Spleen (tissue), 11 donors: ENCODE results near the gene FHIT. TPM values are rescaled to one million over a fixed set of nuclear protein-coding genes. Genes with fewer than 3 reads are reported as not detected.
"Not testable (repeated sequence)": the region's sequence is repeated elsewhere in the genome, so short reads cannot be mapped to it uniquely, and the experiment has no call there.

Experiments used
- DNase-seq: peaks from one replicate; pipeline ENCODE4 v3.0.0-alpha.2; 2020
- H3K27ac ChIP-seq, 8 donors: fragments of 200-600 bp; sonication (generic) in 7 of 8; 1 replicate in 4 of 8; 2 replicates in 4 of 8; pipeline versions ENCODE4 v1.5.0 to v1.8.0; 2016 to 2021; ENCODE audit warnings: inconsistent platforms in 4 of 8, mild to moderate bottlenecking in 4 of 8, moderate library complexity in 1 of 8
- H3K27me3 ChIP-seq, 7 donors: fragments of 200-600 bp; sonication (generic) in 6 of 7; replicated peaks in 1 of 7; 1 replicate in 4 of 7; 2 replicates in 3 of 7; pipeline versions ENCODE4 v1.5.0 to v1.8.0; 2016 to 2021; ENCODE audit warnings: inconsistent platforms in 3 of 7, mild to moderate bottlenecking in 1 of 7
- H3K36me3 ChIP-seq, 6 donors: fragments of 200-600 bp; sonication (generic) in 5 of 6; 1 replicate in 4 of 6; 2 replicates in 2 of 6; pipeline versions ENCODE4 v1.5.0 to v1.8.0; 2016 to 2021; ENCODE audit warnings: inconsistent platforms in 2 of 6
- H3K4me1 ChIP-seq, 6 donors: fragments of 200-600 bp; sonication (generic) in 5 of 6; 1 replicate in 3 of 6; 2 replicates in 3 of 6; pipeline versions ENCODE4 v1.5.0 to v1.8.0; 2016 to 2021; ENCODE audit warnings: inconsistent platforms in 3 of 6
- H3K4me3 ChIP-seq, 8 donors: fragments of 200-600 bp; sonication (generic) in 7 of 8; 1 replicate in 4 of 8; 2 replicates in 4 of 8; pipeline versions ENCODE4 v1.5.0 to v1.8.0; 2016 to 2021; ENCODE audit warnings: inconsistent platforms in 4 of 8, mild to moderate bottlenecking in 4 of 8, moderate library complexity in 2 of 8
- H3K9me3 ChIP-seq, 8 donors: fragments of 200-600 bp; sonication (generic) in 7 of 8; 1 replicate in 4 of 8; 2 replicates in 4 of 8; pipeline versions ENCODE4 v1.5.0 to v1.8.0; 2016 to 2021; ENCODE audit warnings: inconsistent platforms in 4 of 8
- CTCF ChIP-seq, 11 experiments: fragments of 200-600 bp in 7 of 11; fragments of 450-650 bp in 4 of 11; sonication (generic) in 4 of 11; IDR thresholded peaks in 8 of 11; conservative IDR thresholded peaks in 3 of 11; 1 replicate in 7 of 11; 2 replicates in 4 of 11; pipeline versions ENCODE4 v1.4.0 to v1.8.0; 2016 to 2021; ENCODE audit warnings: antibody characterized with exemption in 11 of 11, inconsistent platforms in 4 of 11, mild to moderate bottlenecking in 1 of 11
- POLR2A ChIP-seq, 3 donors: fragments of 450-650 bp; IDR thresholded peaks; one replicate each; pipeline ENCODE4 v1.5.1; 2017; ENCODE audit warnings: antibody characterized with exemption in 3 of 3, mild to moderate bottlenecking in 1 of 3
- POLR2AphosphoS5 ChIP-seq, 3 donors: sonication (generic); formaldehyde crosslinking; IDR thresholded peaks; one replicate each; pipeline ENCODE4 v1.5.1; 2017; ENCODE audit warnings: antibody characterized with exemption in 3 of 3
- WGBS, 5 donors: extraction: QIAGEN DNeasy Blood & Tissue Kit in 3 of 5; methylation state at CpG; one replicate each; pipeline versions ENCODE4 v1.1.5 to v1.1.7; 2013 to 2018; 5-methylcytosine and 5-hydroxymethylcytosine counted together
- intact Hi-C: fragments of 100-400 bp; cut with DNase I; formaldehyde crosslinking; loops from one replicate; pipeline ENCODE4 v1.15.0; 2023; ENCODE audit warnings: low total_unique reads
- polyA plus RNA-seq, 3 donors: library from polyadenylated mRNA; stranded (reverse); fragments of 200-250 nt; gene quantifications; one replicate each; pipeline ENCODE4 v1.2.1, GENCODE V29; 2013
- total RNA-seq, 7 donors: library from RNA; depleted of rRNA in 3 of 7; stranded (reverse); fragments of >200 nt in 3 of 7; fragmentation: NEBNext Ultra II Directional in 4 of 7; extraction: Animal tissue kit (Norgen Biotek cat#: 25700) in 4 of 7; gene quantifications; one replicate each; pipeline versions ENCODE4 v1.1.0 to v1.2.1, GENCODE V29; 2016 to 2021
- donor health status: healthy with polysubstance abuse.
- donor health status: DM: no; HTN: no; CAD: no; lungs with moderate emphysema.
- donor health status: DM: no; HTN: no; CAD: no.
- donor health status: Bipolar disorder and iron deficiency.
- donor health status: healthy.
- donor health status: DM: no; HTN: no; CAD: no.
- donor health status: DM: yes; HTN: yes; CAD: no.

Gene FHIT
- total and polyA plus RNA-seq, 10 donors, result 4.1 to 23.1 (median 12.2) TPM

DNA sequence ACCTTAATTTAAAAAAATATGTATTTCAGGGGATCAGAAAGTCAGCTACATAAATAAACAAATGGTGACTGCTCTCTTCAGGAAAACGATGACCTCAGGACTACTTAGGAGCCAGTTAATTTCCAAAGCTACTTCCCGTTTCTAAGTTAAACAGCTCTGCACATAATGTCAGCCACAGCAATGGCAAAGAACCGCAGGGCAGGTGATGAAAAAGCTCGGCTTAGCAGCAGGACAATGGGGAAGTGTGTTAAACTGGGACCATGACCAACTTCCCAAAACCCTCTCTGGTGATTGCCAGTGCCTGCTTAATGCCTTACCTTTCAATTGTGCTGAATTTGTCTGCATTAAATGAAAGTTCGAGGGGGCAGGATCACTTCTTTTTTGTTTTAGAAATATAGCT, 258.9 kb downstream of the FHIT start:
- H3K36me3 ChIP-seq, result no peaks in the 10 kb centered on the region
- peak overlapping the region in 1 of 8 donors; percentile 32 for H3K27ac ChIP-seq
- H3K27me3 ChIP-seq, result no peaks in the 10 kb centered on the region
- no peaks in the 10 kb centered on the region for H3K4me1 ChIP-seq
- no peak overlapping the region for H3K4me3 ChIP-seq
- DNase-seq, result no peak
- intact Hi-C loops, result no loop called here
- TF ChIP-seq POLR2A (IDR thresholded peaks at IDR 0.05) (no peak), POLR2AphosphoS5 (IDR thresholded peaks at IDR 0.05) (no peak), CTCF (IDR thresholded peaks at IDR 0.05 in 8 of 11, conservative IDR thresholded peaks at IDR 0.05 in 3 of 11) (no peak)
- peaks cover 0 to under 1% (median 0%) of the 10 kb centered on the region in 8 donors for H3K9me3 ChIP-seq
- WGBS, 5 donors, result 18 to 40% (median 23%) methylated on average over 5 of the region's 5 CpGs

GRCh38 chr3:60990442-60990730, 260.9 kb downstream of the FHIT start:
- Histone ChIP-seq H3K36me3 (no peaks in the 10 kb centered on the region), H3K4me3 (no peak overlapping the region), H3K4me1 (no peaks in the 10 kb centered on the region), H3K27me3 (no peaks in the 10 kb centered on the region), H3K27ac (no peak overlapping the region), H3K9me3 (peaks cover 0 to 19% (median 0%) of the 10 kb centered on the region in 8 donors)
- WGBS, 5 donors, result 83 to 89% (median 88%) methylated on average over 3 of the region's 3 CpGs
- intact Hi-C loops, result no loop called here
- DNase-seq, result no peak
- TF ChIP-seq CTCF (IDR thresholded peaks at IDR 0.05 in 8 of 11, conservative IDR thresholded peaks at IDR 0.05 in 3 of 11) (no peak), POLR2A (IDR thresholded peaks at IDR 0.05) (no peak)

DNA sequence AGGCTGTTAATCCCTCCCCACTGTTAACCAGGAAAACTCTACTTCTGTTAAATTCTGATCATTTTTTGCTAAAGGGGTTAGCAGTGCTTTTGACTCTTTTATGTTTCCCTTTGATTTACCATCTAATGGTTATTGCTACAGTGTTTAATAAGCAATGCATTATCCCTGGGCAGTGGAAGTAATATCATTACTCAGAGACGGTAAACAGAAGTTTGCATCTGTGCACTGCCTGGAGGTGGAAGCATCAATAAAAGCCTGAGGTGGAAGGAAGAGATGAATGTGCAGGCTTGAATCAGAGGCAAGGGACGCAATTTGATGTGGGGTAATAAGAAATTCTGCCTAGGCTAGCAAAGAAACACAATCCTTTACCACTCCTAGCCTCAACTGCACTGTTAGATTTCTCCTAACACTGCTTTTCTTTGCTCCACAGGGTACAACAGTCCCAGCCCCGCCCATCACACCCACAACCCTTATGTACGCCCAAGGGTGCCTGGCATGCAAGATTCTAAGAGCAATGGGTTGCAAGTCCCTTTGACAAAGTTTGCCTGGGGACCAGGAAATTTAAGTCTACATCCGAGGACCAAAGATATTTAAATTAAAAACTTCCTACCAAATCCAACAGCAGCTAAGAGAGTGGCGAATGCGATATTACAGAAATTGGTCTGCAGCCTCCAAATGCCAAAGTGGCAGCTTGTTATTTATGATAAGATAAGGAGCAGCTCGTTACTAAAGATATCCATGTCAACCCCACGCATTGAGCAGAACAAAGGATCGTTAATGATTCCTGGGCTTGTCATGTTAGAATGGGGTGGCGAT, 261.4 kb downstream of the FHIT start:
- Histone ChIP-seq H3K36me3 (no peaks in the 10 kb centered on the region), H3K4me3 (no peak overlapping the region), H3K4me1 (no peaks in the 10 kb centered on the region), H3K9me3 (peaks cover 0 to 20% (median 0%) of the 10 kb centered on the region in 8 donors), H3K27me3 (no peaks in the 10 kb centered on the region), H3K27ac (no peak overlapping the region)
- intact Hi-C loops, result no loop called here
- no peak for DNase-seq
- 78 to 82% (median 81%) methylated on average over 11 of the region's 11 CpGs for WGBS, 5 donors
- TF ChIP-seq CTCF (IDR thresholded peaks at IDR 0.05 in 8 of 11, conservative IDR thresholded peaks at IDR 0.05 in 3 of 11), result no peak
- no peak for TF ChIP-seq POLR2A (IDR thresholded peaks at IDR 0.05)
- no peak for TF ChIP-seq POLR2AphosphoS5 (IDR thresholded peaks at IDR 0.05)

DNA sequence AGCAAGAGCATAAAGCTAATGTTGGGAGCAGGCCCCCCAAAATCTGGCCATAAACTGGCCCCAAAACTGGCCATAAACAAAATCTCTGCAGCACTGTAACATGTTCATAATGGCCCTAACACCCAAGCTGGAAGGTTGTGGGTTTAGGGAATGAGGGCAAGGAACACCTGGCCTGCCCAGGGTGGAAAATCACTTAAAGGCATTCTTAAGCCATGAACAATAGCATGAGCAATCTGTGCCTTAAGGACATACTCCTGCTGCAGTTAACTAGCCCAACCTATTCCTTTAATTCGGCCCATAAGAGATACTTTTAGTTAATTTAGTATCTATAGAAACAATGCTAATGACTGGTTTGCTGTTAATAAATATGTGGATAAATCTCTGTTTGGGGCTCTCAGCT, 264.1 kb downstream of the FHIT start:
- H3K27me3 ChIP-seq, H3K27ac ChIP-seq, intact Hi-C loops, H3K36me3 ChIP-seq, H3K4me1 ChIP-seq, H3K4me3 ChIP-seq, DNase-seq: not testable (repeated sequence)
- 82 to 98% (median 94%) methylated on average over 1 of the region's 1 CpG for WGBS, 5 donors
- peaks cover 0 to 27% (median 0%) of the 10 kb centered on the region in 8 donors for H3K9me3 ChIP-seq
